ENCODE data around the gene NPC1. TPM values are rescaled to one million over a fixed set of nuclear protein-coding genes. Genes with fewer than 3 reads are reported as not detected.

NPC1 gene
- total RNA-seq, 1 experiment from 2014 or later: 51.6 TPM

- TF ChIP-seq REST (IDR thresholded peaks at IDR 0.05; ENCODE audit: low read depth): no peak
- TF ChIP-seq FOSL1 (IDR thresholded peaks at IDR 0.05; ENCODE audit: low read depth): no peak
- TF ChIP-seq POLR2A (IDR thresholded peaks at IDR 0.05; ENCODE audit: borderline replicate concordance, extremely low read depth, insufficient read depth, insufficient read length): no peak
- TF ChIP-seq ELF1 (IDR thresholded peaks at IDR 0.05; ENCODE audit: borderline replicate concordance, low read depth): no peak
- no peak for TF ChIP-seq EGR1 (IDR thresholded peaks at IDR 0.05; ENCODE audit: low read depth)
- no peak for TF ChIP-seq SIN3A (IDR thresholded peaks at IDR 0.05; ENCODE audit: low read depth)
- TF ChIP-seq EZH2 (IDR thresholded peaks at IDR 0.05): no peak
- TF ChIP-seq ATF3 (IDR thresholded peaks at IDR 0.05): no peak
- no peak for TF ChIP-seq CBX3 (IDR thresholded peaks at IDR 0.05; ENCODE audit: low read depth)
- TF ChIP-seq POLR2AphosphoS5 (IDR thresholded peaks at IDR 0.05; ENCODE audit: low read depth, low read length): no peak
- TF ChIP-seq JUND (IDR thresholded peaks at IDR 0.05): no peak
- no peak for TF ChIP-seq ZFX (IDR thresholded peaks at IDR 0.05)
Measured at GRCh38 chr18:23599809-23600208, 13.5 kb upstream of the NPC1 start (continued).

- ChIA-PET RAD21 (ENCODE audit: low non-redundant PET in 1 of 2, low total read pairs in 2 of 2, uncharacterized antibody in 2 of 2, unreplicated experiment in 2 of 2) (no interaction called here), POLR2A (no interaction called here), CTCF (interaction anchor here (1.4 kb wide), 1 partner anchor 107 kb away, joined by 4 read pairs; no protein-coding TSS in a partner anchor)
- BruUV-seq (replicated peaks): no TSS peak
- Histone ChIP-seq H3K4me2 (ENCODE audit: low read length) (no peak overlapping the region), H3K36me3 (ENCODE audit: control insufficient read depth in 1 of 2, insufficient read depth in 2 of 2, low read length in 2 of 2) (no peaks in the 10 kb centered on the region), H3K9ac (ENCODE audit: low read length) (no peak overlapping the region), H3K4me1 (ENCODE audit: control insufficient read depth in 1 of 2, insufficient read depth in 2 of 2, low read length in 2 of 2) (peaks cover under 1 to 2% of the 10 kb centered on the region in 2 experiments; a peak in 3 of 4 replicates), H4K20me1 (ENCODE audit: insufficient read depth) (no peaks in the 10 kb centered on the region), H3K27me3 (ENCODE audit: insufficient read depth, low read length) (no peaks in the 10 kb centered on the region), H3K4me3 (replicated peaks in 1 of 2; ENCODE audit: low read depth in 1 of 2, low read length in 2 of 2) (no peak overlapping the region), H3K9me3 (ENCODE audit: control insufficient read depth in 1 of 2, insufficient read depth in 1 of 2, low read depth in 1 of 2, low read length in 2 of 2) (no peaks in the 10 kb centered on the region), H2AFZ (ENCODE audit: low read depth, low read length, poor library complexity, severe bottlenecking) (no peak overlapping the region), H3K9me2 (ENCODE audit: insufficient read depth) (no peaks in the 10 kb centered on the region), H3K79me2 (ENCODE audit: insufficient read depth, low read length) (no peaks in the 10 kb centered on the region), H3K27ac (ENCODE audit: low read depth, low read length) (no peak overlapping the region)
- no peak for ATAC-seq
- intact Hi-C loops (cut with micrococcal nuclease): no loop called here
- no peak for DNase-seq (ENCODE audit: low read depth, low spot score)
- TF ChIP-seq JUND (IDR thresholded peaks at IDR 0.05) (no peak), FOSL1 (IDR thresholded peaks at IDR 0.05; ENCODE audit: low read depth) (no peak), ELF1 (IDR thresholded peaks at IDR 0.05; ENCODE audit: borderline replicate concordance, low read depth) (no peak), EGR1 (IDR thresholded peaks at IDR 0.05; ENCODE audit: low read depth) (no peak), REST (IDR thresholded peaks at IDR 0.05; ENCODE audit: low read depth) (no peak), CBX3 (IDR thresholded peaks at IDR 0.05; ENCODE audit: low read depth) (no peak), CEBPB (IDR thresholded peaks at IDR 0.05; ENCODE audit: low read depth) (no peak), ATF3 (IDR thresholded peaks at IDR 0.05) (no peak), CTCF (IDR thresholded peaks at IDR 0.05 in 2 of 3, conservative IDR thresholded peaks at IDR 0.05 in 1 of 3; ENCODE audit: borderline replicate concordance in 1 of 3, insufficient read depth in 1 of 3, low read depth in 2 of 3, low read length in 2 of 3) (no peak)
Measured at GRCh38 chr18:23596183-23596582, 9.9 kb upstream of the NPC1 start.
